ENCODE measurements around the gene MED12L.

The MED12L gene

DNA sequence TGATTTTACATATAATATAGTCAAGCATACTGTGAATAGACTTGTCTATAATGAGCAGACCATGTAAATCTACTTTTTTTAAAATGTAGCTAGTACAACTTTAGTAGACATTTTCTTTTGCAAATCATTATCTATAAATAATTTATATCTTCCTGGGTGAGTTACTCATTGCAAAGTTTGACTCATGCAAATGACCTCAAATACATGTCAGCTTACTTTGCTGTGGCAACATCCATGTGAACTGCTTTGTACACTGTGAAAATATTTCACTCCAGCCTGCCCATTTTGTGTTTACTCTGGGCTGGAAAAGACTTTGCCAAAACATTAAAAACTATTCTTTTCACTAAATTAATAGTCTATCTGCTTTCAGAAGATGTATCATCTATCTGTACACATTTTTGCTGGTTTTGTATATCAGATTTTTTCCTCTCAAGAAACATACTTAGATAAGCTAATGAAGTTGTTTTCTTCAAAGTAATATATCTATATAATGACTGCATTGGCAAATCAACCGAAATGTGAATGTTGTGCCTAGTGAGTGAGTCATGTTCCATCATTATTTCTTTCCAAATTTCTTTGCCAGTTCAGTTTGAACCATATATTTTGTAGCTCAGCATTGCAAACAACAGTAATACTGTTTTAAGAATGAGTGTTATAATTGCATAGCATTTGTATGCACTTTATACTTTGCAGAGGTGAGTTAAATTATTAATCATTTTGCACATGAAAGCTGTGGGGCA lies 348.9 kb downstream of the MED12L start:
- no peak for DNase-seq

DNA sequence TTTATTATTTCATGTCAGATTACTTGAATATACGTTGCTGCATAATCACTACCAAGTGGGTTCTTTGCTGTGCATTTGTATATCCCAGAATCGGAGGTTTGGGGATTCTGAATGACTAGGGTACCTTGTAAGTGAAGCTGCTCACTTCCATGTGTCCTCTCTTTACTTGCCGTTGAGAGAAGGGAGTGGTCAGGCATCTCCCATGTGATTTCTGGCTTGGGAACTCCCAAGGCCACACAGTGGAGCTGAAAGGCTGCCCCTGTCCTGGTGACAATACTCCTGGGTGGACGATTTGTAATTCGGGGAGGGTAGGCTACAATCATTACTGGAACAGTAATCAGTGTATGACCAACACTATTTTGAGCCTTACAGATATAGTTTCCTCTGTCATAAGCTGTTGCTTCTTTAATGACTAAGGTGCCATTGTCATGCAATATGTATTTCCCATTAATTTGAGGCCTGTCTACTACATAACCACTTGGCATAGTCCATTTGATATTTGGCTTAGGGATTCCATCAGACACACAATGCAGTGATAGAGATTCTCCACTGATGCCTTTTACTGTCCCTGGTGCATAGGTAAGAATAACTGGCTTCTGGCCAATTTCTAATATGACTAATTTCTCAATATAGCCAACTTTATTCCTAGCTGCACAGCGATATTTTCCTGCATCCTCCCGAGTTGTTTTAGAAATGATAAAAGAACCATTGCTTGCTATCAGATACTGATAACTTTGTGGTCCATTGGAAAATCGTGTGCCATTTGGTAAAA lies 351.4 kb downstream of the MED12L start:
- DNase-seq, result no peak

DNA sequence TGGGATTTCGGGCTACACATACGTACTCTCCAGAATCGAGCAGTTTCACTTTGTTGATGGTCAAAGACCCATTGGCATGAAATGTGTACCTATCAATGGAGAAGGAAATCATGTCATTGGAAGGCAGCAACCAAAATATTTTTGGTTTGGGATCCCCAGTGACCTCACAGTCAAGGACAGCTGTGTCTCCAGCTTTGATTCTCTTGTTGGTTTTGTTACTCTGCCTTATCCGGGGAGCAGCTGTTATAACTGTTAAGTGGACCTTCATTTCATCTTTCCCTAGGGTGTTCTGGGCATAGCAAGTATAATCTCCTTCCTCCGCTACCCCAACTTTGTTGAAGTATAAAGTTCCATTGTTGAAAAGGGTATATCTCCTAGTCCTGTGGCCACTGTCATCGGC lies 352.4 kb downstream of the MED12L start:
- no peak for DNase-seq

DNA sequence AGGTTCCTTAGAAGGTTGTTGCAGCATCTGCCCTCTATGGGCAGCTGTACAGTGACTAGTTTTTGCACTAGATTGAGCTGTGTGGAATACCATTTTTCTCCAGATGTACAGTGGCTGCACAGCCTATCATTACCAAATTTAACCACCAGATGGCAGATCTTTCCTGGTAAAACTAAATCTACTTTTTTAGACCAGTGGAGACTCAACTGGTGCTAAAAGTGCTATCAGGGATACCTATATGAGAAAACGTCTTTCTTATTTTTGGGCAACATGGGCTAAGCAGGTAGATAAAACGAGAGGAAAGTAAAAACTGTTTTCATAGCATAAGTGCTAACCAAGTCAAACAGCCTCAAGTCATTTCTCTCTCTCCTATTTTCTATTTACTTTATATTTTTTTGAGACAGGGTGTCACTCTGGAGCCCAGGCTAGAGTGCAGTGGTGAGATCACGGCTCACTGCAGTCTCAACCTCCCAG lies 354.2 kb downstream of the MED12L start:
- no peak for DNase-seq

DNA sequence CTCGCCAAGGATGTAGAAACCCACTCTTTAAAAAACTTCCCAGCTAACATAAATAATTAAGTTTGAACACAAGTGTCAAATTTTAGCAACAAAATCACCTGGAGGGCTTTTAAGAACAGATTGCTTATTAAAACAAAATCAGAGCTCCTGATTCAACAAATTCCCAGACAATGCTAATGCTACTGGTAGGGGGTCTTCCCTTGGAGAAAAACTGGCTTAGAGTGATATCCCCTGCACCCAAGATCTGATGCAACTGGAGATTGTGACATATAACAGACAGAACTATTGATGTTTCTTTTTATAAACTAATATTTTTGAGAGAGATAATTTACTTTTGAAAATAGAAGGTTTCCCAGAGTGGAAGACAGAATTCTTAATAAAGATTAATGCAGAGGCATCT lies 355.5 kb downstream of the MED12L start:
- DNase-seq, result no peak

DNA sequence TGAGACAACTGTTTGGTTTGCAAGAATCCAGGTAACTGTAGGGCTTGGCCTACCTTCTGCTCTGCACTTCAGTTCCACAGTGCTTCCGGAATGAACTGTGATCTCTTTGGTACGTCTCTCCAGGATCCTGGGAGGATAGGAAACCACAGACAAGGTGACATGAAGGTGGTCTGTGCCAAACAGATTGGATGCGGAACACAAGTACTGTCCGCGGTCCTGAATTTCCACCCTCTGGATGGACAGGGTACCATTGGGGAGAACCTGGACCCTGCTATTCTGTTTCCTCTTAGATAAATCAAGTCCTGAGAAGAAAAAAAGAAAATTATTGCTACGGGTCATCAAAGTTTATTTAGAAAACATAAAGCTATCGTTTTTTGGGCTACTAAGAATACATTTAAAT lies 358.1 kb downstream of the MED12L start:
- no peak for DNase-seq

DNA sequence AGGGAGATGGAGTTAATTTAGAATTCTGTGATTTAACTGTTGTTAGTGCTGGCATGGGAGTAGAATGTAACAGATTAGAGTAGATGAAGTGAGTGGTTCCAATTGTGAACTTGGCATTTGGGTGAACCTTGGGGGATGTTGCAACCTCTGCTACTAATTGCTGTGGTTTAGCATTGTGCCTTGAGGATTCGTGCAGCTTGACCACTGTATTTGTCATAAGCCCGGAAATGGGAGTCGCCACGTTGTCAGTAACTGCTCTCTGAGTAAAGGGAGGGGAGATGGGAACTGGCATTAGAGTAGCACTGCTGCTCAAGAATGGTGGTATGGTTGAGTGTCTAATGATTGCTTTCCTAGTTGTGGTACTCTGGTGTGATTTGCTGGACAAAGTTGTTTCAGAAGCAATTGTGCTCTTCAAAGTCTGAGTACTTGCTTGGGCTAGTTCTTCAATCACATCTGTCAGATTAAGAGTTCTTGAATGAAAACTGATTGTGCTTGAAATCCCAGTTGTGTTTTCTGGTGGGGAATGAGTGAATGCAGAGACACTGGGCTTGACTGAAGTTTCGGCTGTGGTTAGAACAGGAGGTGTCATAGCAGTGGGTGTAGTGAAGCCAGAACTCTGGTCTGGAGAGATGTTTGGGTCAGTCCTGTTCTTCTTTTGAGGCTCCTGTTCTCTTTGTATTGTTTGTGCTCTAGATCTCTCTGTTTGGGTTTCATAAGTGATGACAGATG lies 360.0 kb downstream of the MED12L start:
- peak; percentile 17 for DNase-seq

DNA sequence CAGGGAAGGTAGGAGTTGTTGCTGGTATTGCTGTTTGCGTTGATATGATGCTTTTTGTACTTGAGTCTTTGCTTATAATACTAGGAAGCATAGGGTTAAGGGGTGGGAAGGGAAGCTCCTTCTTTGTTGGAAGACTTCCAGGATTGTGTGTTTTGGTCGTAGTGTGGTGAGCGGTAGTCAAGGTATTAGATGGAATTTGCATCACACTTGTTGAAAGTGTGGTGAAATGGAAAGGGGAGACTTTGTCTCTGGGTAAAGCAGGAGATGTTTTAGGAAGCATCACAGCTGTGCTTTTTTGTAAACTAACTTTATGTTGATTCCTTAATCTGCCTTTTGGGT lies 360.5 kb downstream of the MED12L start:
- no peak for DNase-seq

DNA sequence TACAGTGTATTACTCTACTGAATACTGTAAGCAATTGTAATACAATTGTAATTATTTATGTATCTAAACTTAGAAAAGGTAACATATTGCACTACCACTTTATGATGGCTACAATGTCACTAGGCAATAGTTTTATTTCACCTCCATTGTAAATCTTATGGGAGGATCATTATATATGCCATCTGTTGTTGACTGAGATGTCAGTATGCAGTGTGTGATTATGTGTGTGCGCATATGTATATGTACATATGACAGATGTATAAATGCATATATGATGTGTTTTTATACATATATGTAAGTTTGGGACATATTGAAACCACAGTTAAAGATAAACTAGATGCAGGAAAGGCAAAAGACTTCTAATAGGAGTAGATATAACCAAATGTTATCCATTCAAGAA lies 366.9 kb downstream of the MED12L start:
- no peak for DNase-seq

DNA sequence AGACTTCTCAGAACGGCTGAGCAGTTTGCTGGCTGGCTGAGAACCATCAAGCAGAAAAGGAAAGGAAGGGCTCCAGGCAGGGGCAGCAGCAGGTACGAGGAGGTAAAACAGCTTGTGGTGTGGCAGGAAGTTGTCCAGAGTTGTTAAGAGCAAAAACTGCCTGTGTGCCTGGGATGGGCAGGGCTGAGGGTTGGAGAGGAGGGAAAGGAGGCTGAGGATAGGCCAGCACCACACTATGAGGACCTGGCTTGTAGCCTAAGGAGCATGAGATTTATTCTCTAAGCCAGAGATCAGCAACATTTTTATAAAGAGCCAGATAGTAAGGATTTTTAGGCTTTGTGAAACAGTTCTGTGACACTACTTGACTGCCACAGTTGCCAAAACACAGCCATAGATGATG lies 367.4 kb downstream of the MED12L start:
- no peak for DNase-seq

DNA sequence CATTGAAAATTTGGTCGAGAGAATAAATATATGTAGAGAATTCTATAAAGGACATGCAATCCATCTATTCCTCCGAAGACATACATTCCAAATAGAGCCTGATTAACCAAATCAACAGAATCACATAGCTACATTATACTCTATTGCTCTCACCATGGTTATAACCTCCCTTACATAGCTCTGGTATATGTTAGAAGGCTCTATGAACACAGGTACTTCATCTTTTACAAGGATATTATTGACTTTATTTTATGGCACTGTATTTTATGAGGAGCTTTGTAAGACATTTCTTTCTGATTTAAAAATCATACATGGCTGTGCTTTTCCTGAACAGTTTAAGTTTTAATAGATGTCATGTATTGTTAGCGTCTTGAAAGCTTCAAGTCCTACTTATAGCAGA lies 370.6 kb downstream of the MED12L start:
- no peak for DNase-seq

DNA sequence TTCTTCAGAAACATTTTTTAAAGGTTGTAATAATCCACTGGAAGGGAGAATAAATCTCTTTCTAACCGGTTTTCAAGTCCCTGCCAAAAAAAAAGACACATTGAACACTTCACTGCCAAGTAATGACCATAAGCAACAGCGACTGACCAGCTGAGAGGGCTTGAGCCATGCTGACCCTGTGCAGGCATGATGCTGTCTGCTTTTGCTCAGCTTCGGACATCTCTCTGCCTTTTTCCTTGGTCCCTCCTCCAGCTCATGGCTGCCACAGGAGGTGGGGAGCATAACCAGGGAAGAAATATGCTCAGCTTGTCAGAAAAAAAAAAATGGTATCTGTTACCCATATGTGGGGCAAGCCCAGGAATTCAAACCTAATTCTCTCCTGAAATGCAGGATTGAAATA lies 373.9 kb downstream of the MED12L start:
- DNase-seq, result no peak

DNA sequence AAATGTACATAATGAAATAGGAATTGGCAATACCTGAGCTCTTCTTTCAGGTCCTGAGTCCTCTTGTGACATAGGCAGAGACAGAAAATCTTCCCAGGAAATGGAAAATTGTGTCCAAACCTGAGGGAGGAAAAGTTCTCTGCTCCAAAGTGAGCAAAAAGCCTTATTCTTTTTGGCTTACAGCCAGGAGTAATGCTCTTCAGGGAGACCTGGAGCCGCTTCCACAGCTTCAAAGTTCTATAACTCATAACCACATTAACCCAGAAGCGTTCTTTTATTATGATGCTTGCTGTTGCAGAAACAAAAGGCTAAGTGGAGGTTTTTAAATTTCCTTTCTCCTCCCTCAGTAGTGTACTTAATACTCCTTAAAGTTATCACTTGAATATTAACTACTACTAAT lies 374.8 kb downstream of the MED12L start:
- DNase-seq, result no peak

DNA sequence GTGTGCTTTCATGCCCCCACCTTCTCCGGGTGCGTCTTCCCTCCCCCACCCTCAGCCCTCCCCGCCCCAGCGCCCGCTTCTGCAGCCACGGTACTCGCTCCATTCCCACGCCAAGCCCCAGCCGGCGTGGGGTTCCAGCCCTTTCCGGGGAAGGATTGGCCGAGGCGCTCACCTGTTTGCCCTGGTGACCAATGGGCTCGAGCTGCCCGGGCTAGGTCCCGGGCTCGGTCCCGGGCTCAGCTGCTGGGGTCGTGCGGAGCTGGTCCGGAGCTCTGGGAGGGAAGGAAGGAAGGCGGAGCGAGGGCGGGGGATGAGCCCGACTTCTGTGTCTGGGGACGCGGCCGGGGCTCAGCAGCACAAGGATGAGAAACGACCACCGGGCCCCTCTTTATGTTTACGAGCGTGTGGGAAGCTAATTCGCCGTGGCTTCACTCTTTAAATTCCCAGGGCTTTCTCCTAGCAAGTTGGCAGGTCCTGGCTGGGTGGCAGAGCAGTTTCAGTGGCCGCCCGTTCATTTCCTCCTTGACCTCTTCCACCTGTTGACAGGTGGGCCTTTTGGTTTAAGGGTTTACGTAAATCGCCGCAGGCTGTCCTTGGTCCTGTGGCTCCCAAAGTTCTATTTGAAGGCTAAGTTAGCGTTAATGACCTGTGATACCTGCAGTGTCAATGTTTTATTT lies 375.4 kb downstream of the MED12L start, which contains the start of gene IGSF10:
Gene IGSF10, minus strand, starts transcription at position 288 of the 677 bp plus-strand sequence. CDS start 2,352 bp downstream, outside the sequence.
- DNase-seq, result no peak

DNA sequence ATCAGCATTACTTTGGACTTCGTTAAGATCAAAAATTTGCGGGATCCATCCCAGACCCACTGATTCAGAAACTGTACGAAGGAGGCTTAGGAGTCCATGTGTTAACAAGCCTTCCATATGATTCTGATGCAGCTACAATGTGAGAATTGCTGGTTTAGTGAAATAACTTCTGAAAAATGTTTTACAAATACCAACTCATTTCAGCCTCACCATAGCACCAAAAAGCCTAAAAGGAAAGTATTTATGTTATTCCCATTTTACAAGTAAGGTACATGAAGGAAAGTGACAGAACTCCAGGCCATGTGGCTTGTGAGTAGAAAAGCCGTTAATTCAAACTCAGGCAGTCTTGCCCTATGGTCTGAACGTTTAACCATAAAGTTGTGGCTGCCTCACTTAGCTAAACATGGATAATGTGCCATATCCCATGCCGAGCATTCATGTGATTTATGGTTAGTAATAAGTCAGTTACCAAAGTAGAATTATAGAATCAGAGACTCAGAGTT lies 376.9 kb downstream of the MED12L start:
- no peak for DNase-seq

DNA sequence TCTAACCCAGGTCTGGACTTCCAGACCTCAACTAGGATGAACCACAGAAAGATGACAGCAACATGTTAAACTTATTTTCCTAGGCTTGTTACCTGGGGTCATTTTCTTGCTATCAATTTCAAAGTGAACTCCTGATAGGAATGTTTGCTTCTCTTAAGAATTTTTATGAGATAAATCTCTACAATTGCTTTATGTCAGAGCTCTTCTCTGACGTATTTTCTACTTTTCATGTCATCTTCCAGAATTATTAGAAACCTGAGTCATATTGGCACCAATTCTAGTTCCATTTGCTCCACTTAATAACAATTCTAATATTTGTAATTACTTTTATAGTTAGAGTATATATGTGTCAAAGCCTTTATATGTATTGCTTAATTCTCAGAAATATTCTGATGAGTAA lies 377.5 kb downstream of the MED12L start:
- no peak for DNase-seq

DNA sequence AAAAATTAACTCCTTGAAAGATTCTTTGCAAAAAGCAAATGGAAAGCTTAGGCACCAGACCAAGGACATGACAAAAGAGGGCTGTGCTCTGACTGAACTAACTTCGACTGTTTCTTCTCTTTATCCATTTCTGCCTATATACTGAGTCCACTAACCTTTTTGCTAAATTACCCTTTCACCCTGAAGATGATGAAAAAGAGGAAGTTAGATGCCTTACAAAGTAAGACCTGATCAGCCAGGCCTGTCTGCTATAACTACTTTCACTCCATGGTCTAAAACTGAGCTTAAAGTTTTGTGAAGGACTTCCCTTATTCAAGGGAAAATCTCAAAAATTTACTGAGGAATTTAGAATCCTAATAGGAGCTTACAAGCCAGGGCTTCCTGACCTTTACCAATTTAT lies 381.6 kb downstream of the MED12L start:
- DNase-seq, result no peak

DNA sequence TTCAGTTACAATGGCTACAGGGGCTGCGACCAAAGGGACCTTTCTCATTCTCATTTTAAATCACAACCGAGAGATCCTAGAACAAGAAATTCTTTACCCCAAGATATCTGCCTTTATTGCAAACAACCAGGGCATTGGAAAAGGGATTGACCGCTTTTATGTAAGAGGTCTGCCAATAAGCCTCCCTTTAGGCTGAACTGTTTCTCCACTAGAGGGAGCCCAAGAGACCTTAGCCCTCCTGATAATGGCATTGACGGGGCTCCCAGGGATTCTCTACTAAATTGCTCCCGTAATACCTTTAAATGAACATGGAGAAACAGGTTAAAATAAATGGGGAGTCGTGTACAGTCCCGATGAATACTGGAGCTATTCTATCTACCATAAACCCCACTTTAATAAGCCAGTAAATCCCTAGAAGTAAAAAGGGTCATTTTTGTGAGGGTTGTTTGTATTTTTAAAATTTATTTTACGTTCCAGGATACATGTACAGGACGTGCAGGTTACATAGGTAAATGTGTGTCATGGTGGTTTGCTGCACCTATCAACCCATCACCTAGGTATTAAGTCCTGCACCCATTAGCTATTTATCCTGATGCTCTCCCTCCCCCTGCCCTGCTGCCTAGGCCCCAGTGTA lies 382.9 kb downstream of the MED12L start:
- DNase-seq, result no peak

DNA sequence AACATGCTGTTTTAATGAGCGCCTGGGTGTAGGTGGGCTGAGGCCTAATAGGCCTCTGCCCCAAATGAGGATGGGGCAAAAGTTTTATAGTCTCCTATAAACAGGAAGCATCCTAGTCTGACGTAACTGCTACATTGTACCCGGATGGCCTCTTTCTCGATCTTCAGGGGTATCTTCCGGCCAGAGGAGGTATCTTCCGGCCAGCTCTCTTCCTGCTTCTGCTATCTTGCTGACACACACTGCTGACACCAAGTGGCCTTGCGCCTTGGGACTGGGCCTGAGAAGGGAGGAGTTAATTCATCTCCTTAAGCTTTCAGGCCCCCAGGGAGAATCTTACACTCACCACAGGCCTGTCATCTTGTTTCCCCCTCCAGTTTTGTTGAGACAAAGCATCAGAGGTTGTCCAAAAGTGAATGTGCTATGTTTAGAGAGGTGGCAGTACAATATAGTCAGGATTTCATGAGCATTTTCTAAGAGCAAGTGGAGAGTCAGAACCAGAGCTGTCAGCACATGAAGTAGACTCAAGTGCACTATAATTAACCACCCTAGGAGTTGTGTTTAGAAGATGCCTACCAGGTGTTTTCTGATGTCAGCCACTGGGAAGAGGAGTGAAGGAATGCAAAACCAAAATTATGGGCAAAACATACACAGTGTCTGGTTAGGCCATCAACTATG lies 391.0 kb downstream of the MED12L start:
- no peak for DNase-seq

DNA sequence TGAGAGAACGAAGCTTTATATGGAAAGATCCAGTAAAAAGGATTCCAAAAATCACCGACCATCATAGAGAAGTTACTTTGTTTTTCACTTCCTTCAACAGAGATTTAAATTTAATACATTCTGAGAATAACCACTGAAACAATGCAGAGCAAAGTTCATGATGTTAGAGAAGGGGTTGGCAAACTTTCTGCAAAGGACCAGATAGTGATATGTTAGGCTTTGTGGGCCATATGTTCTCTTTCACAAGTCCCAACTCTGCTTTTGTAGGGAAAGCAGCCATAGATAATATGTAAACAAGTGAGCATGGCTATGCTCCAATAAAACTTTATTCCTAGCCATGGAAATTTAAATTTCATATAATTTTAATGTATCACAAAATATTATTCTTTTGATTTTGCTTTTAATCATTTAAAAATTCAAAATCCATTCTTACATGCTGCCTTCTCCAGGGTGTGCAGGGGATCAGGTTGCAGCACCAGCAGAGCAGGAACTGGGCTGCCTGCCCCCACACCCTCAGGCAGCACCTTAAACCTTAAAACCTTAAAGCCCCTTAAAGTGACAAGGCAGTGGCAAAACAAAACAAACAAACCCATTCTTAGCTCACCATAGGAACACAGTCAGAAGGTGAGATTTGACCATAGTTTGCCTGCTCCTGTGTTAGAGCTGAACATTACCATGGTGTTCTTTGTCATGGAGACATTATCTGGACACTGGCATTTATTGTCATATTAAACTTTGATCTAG lies 392.3 kb downstream of the MED12L start:
- DNase-seq, result no peak

DNA sequence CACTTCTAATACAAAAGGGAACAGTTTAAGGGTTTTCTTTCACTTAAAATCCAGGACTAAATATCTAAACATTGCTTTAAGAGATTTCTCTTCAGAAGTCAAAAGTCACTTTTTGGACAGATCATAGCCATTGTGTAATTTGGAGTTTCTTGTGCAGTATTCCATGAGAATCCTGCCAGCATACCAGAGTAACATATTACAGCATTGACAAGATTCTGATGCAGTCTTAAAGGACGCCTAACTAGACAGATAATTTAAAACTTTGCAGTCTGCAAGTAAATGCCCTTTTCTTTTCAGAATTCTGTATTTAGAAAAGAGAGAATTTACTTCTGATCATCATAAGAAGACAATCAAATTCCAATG lies 392.9 kb downstream of the MED12L start:
- DNase-seq, result no peak
